ENCODE data around the gene NAIF1.

NAIF1 gene

DNA sequence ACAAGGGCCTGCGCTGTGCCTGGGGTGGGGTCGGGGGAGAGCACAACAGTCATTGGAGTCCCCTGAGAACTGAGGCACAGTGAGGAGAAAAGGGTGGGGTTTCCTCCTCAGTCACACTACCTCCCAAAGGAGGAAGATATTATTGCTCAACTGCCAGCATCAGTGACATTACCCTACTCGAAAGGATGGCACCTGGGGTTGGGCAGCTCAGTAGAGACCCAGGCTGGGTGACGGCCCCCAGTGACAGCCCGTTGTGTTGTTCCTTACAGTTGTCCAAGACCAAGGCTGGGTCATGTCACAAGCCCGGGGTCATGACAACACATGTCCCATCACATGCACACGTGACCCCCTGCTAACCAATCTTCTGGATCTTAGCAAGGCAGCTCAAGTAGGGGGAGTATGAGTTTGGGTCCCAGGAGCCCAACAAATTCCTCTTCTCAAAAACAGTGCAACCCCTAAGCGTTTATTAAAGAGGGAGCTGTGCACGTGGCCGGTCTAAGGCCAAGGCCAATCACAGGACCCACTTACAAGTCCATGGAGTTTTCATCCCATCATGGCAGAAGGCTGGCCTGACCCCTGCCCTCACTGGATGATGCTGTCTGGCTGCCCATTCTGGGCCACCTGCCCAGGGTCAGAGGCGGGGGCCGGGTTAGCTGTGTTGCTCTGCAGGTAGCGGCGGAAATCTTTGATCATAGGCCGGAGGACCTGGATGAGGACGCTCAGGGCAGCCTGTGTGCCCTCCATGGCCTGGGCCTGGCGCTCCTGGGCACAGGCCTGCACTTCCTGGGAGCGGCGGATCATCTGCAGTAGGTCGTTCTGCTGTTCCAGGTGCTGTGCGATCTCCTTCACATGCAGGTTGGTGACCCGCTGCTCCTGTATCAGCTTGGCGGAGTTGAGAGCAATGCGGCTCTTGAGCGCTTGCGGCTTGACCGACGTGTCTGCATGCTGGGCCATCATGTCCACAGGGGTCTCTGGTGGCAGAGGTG, 4.0 kb downstream of the NAIF1 start:
- TF ChIP-seq GATA3 (IDR thresholded peaks at IDR 0.05; ENCODE audit: low read depth, low read length) (no peak), GATA2 (IDR thresholded peaks at IDR 0.05; ENCODE audit: low read depth, low read length) (no peak)

DNA sequence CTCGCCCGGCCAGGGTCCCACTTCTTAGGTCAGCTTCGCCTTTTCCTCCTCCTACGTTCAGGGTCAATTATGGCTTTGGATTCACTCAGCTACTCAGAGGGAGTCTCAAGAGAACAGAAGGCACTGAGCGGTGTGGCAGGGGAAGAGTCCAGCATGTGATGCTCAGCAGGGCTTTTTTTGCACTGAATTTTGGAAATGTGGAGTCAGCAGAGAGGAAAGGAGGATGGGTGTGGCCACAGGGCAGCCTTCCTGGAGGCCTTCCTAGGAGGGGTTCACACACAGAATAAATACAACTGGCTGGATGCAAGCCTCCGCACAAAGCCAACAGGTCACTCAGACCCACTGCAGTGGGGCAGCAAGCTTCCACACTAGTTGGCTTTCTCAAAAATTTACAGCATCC, 4.8 kb downstream of the NAIF1 start:
- TF ChIP-seq GATA2 (IDR thresholded peaks at IDR 0.05; ENCODE audit: low read depth, low read length) (no peak), GATA3 (IDR thresholded peaks at IDR 0.05; ENCODE audit: low read depth, low read length) (no peak)

DNA sequence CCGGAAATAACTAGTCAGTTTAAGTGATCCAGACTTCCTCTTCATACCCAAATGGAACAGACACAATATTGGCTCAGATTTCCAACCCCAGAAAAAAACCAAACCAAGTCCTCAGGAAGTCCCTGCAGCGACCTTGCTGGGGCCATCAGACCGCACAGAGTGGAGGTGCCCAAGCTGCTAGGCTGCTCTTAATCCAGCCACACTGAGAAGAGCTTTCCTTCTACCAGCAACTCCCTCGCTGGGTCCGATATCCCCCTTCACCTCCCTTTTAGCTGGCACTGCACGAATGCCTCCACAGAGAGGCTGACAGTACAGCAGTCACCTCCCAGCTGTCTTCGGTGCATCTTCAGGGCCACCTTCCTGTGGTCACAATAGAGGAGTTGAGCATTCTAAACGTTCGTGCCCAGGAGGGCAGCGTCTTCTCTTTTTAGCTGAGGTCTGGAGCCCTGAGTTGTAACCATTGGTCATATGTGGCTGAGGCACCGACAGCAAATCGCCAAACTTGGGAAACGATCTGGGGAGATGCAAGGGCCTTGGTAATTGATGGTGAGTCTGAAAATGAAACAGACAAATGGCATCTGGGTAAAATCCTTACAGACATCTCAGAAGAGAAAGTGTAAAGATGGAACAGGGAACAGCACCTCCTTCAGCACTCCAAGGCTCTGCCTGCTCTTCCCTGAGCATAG, 5.7 kb downstream of the NAIF1 start:
- TF ChIP-seq GATA3 (IDR thresholded peaks at IDR 0.05; ENCODE audit: low read depth, low read length) (no peak), GATA2 (IDR thresholded peaks at IDR 0.05; ENCODE audit: low read depth, low read length) (no peak)

DNA sequence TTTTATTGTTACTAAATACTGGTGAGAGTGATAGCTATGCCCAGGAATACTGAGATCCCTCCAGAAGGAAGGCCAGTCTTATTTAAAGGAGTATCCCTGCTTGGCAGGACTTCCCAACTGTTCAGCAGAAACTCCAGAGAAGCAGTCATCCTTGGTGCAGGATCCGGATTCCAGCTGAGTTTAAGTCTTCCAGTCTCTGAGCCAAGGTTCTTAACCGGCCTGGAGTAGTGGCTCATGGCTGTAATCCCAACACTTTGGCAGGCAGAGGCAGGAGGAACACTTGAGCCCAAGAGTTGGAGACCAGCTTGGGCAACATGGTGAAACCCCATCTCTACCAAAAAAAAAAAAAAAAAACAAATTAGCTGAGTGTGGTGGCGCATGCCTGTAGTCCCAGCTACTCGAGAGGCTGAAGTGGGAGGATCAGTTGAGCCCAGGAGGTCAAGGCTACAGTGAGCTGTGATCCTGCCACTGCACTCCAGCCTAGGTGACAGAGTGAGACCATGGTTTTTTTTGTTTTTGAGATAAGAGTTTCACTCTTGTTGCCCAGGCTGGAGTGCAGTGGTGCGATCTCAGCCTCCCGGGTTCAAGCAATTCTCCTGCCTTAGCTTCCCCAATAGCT, 7.6 kb downstream of the NAIF1 start:
- no peak for TF ChIP-seq GATA2 (IDR thresholded peaks at IDR 0.05; ENCODE audit: low read depth, low read length)
- TF ChIP-seq GATA3 (IDR thresholded peaks at IDR 0.05; ENCODE audit: low read depth, low read length) = no peak

DNA sequence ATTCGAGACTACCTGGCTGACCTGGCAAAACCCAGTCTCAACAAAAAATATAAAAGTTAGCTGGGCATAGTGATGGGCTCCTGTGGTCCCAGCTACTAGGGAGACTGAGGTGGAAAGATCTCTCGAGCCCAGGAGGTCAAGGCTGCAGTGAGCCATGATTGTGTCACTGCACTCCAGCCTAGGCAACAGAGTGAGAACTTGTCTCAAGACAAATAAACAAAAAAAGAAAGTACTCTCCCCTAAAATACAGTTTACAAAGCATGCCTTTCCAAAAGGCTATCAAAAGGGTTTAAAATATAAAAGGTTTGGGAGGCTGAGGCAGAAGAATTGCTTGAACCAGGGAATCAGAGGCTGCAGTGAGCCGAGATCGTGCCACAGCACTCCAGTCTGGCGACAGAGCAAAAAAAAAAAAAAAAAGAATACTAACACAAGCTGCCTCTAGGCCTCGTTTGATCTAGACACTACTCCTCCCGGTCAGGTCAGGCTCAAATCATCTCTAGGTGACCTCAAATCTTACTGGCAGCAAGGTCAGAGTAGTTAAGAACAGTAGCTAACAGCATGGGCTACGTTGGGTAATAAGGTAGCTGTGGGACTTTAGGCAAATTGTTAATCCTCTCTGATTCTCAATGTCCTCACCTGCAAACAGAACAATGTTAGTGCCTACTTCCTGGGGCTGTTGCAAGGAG, 9.3 kb downstream of the NAIF1 start:
- no peak for TF ChIP-seq GATA3 (IDR thresholded peaks at IDR 0.05; ENCODE audit: low read depth, low read length)
- TF ChIP-seq GATA2 (IDR thresholded peaks at IDR 0.05; ENCODE audit: low read depth, low read length) = no peak

DNA sequence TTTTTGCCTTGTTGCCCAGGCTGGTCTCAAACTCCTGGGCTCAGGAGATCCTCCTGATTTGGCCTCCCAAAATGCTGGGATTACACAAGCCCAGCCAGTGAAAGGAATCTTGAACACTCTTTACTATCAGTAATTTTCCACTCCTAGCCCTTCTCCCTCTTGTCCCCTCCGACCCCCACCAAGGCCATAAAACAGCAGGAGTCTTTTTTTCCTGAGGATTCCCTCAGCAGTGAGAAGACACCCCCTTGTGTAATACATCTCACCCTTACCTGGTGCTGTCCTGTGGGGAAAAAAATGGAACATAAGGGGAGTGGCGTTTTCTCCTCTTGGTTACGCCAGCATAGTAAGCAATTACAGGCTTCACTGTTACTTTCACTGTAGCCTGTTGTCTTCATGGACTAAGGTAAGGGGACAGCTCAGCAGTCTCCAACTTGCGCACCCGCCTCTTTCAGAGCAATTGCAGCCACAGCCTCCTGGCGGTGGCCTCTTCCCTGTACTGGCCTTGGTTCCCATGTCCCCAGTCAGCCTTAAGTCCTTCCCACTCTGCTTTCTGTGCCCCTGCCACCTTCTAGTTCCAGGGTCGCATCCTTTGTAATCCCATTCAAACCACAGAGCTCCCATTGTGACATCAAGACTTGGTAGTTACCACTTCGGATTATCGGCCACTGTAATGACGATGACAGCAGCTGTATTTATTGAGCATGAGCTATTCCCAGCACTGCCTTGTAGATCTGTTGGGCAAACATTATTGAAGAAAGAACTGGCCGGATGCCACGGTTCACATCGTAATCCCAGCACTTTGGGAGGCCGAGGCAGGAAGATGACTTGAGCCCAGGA, 10.0 kb downstream of the NAIF1 start:
- TF ChIP-seq GATA2 (IDR thresholded peaks at IDR 0.05; ENCODE audit: low read depth, low read length) (no peak), GATA3 (IDR thresholded peaks at IDR 0.05; ENCODE audit: low read depth, low read length) (no peak)

DNA sequence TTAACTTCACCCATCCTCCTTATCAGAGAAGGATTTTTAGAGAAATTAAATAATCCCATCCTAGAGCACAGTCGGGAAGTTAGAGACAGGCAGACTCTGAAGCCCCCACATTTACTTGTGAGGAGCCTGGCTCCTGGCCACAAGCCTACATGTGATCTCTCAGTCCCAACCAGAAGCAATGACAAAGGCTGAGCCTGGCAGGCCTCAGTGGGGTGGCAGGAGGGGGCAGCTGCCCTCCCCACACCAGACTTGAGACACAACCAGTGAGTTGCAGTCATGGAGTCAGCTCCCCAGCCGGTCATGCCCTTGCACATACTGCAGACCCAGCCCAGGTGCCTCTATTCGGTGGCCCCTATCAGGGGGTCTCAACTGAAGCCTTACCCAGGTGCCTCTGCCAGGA, 11.0 kb downstream of the NAIF1 start:
- TF ChIP-seq GATA2 (IDR thresholded peaks at IDR 0.05; ENCODE audit: low read depth, low read length) = no peak
- no peak for TF ChIP-seq GATA3 (IDR thresholded peaks at IDR 0.05; ENCODE audit: low read depth, low read length)

DNA sequence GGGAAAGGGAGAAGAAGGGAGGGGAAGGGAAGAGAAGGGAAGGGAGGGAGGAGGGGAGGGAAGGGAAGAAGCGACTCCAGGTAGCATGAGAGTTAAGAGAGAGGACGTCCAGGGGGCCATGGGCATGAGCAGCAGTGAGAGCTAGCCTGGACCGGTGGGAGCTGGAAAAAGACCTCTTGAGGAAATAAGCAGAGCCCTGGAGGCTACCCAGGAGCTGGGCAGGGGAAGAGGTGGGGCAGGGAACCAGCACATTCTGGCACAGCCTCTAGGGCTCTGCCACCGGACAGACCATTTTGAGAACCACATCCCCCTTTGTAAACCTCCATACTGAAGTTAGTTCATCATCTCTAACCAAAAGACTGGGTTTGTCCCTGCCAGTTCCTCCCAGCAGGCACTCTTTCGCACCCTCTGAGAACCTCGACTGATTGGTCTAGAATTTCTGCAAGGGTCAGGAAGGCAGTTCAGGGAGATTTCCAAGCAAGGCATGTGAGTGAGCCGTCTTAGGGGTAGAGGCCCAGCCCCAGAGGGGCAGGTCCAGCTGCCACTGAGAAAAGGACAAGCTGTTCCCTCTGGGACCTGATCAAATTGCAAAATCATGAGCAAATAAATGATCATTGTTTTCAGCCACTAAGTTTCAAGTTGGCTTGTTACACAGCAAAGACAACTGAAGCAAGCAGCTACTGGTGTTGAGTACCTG, 11.6 kb downstream of the NAIF1 start:
- no peak for TF ChIP-seq GATA3 (IDR thresholded peaks at IDR 0.05; ENCODE audit: low read depth, low read length)
- no peak for TF ChIP-seq GATA2 (IDR thresholded peaks at IDR 0.05; ENCODE audit: low read depth, low read length)

DNA sequence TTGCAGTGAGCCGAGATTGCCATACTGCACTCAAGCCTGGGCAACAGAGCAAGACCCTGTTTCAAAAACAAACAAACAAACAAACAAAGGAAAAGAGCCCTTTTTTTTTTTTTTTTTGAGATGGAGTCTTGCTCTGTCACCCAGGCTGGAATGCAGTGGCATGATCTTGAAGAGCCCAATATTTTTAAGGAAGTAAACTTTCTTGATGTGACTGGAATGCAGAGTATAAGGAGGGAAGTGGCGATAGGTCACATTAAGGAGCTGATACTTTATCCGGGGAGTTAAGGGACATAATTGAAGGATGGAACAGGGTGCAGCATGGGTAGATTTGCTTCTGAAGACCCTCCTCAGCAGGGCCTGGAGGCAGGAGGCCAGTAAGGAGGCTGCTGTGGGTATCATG, 13.0 kb downstream of the NAIF1 start:
- TF ChIP-seq GATA2 (IDR thresholded peaks at IDR 0.05; ENCODE audit: low read depth, low read length) = no peak
- no peak for TF ChIP-seq GATA3 (IDR thresholded peaks at IDR 0.05; ENCODE audit: low read depth, low read length)

DNA sequence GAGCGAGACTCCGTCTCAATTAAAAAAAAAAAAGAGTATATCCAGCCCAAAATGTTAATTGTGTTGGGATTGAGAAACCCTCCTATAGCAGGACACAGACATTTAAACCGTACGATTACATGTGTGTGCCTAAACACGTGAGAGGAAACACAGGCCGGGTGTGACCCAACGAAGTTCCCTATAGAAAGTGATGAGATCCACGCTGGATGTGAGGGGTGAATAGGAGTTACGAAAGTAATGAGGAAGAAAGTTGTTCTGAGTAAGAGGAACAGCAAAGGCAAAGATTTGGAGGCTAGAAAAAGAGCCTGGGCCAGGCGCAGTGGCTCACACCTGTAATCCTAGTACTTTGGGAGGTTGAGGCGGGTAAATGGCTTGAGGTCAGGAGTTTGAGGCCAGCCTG, 13.6 kb downstream of the NAIF1 start:
- TF ChIP-seq GATA3 (IDR thresholded peaks at IDR 0.05; ENCODE audit: low read depth, low read length) = no peak
- TF ChIP-seq GATA2 (IDR thresholded peaks at IDR 0.05; ENCODE audit: low read depth, low read length) = no peak

DNA sequence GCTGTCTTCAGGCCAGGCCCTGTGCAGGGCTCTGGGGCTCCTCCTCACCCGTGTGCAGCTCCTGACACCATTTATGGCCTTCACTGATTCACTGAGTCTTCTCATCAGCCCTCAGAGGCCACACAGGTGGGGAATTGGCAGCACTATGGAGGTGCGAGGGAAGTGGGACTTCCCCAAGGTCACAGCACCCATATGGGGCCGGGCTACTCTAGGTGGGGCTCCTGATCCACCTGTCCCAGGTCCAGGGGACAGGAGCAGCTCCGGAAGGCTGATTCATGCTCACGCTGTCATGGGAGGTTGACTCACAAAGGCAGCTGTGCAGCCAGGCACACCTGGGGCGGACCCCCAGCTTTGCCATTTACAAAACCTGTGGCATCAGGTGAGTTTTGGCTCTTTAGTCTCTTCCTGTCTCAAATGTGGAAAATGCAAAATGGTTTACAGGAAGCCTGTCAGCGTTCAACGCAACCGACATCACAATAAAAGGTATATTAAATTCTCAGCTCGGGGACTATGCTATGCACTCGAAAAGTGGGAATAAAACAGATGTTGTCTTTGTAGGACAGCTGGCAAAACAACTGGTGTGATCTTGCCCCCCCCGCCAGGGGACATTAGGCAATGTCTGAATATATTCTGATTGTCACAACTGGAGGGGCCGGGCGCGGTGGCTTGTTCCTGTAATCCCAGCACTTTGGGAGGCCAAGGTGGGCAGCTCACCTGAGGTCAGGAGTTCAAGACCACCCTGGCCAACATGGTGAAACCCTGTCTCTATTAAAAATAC, 15.0 kb downstream of the NAIF1 start:
- no peak for TF ChIP-seq GATA3 (IDR thresholded peaks at IDR 0.05; ENCODE audit: low read depth, low read length)

DNA sequence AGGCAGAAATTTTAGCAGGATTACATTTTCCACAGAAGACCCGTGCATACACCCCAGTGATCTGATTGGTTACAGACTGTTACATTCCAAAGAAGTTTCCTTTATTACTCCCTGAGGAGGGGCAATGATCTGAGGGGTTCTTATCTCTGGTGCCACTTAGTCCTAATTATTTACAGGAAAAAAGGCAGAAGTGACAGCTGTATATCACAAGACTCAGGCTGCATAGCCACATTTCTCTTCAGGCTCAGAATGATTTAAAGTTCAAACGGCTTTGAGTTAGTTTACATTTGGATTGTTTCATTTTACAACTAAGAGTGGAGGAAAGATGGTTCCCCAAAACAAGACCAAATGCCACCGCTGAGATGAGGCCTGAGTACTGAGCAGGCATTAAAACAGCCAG, 17.3 kb downstream of the NAIF1 start:
- TF ChIP-seq GATA2 (IDR thresholded peaks at IDR 0.05; ENCODE audit: low read depth, low read length) (no peak), GATA3 (IDR thresholded peaks at IDR 0.05; ENCODE audit: low read depth, low read length) (no peak)

Data from SH-SY5Y (cell line).